GM12872 (cell line): ENCODE results near the gene ADARB1.

Experiments used
- TF ChIP-seq, protein P1 (sequence below): IDR thresholded peaks from 3 replicates; pipeline ENCODE4 v1.5.1; 2011; ENCODE audit warnings: low read depth, mild to moderate bottlenecking, low read length, moderate library complexity; ENCODE audit not compliant: insufficient read depth

Gene ADARB1

DNA sequence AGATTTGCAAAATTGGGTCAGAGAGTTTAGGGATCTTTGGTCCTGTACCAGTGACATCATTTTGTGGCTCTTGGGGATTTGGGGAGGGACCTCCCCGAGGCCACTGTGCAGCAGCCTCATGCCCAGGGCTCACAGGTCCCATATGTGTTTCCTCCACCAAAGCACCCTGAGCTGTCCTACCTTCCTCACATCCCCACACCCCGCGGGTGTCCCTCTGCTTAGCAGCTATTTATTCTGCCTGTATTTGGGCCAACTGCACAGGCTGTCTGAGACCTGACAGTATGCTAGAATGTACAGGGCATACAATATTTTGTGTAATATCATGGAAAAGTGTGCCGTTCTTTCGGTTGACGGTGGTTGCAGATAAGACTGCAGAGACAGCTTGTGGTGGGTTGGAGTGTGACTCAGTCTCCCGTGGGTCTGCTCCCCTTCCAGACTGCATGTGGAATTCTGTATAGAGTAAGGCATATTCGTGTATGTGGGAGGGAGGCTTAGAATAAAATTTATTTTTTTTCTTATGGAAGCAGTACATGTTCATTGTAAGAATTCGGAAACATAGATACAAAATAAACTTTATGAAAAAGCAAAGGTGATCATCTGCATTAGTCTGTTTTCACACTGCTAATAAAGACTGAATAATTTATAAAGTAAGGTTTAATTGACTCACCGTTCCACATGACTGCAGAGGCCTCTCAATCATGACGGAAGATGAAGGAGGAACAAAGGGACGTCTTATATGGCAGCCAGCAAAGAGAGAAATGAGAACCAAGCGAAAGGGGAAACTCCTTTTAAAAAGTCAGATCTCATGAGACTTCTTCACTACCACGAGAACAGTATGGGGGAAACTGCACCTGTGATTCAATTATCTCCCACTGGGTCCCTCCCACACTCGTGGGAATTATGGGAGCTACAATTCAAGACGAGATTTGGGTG lies 84.4 kb downstream of the ADARB1 start:
- TF ChIP-seq, protein P1, sequence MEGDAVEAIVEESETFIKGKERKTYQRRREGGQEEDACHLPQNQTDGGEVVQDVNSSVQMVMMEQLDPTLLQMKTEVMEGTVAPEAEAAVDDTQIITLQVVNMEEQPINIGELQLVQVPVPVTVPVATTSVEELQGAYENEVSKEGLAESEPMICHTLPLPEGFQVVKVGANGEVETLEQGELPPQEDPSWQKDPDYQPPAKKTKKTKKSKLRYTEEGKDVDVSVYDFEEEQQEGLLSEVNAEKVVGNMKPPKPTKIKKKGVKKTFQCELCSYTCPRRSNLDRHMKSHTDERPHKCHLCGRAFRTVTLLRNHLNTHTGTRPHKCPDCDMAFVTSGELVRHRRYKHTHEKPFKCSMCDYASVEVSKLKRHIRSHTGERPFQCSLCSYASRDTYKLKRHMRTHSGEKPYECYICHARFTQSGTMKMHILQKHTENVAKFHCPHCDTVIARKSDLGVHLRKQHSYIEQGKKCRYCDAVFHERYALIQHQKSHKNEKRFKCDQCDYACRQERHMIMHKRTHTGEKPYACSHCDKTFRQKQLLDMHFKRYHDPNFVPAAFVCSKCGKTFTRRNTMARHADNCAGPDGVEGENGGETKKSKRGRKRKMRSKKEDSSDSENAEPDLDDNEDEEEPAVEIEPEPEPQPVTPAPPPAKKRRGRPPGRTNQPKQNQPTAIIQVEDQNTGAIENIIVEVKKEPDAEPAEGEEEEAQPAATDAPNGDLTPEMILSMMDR, result no peak

DNA sequence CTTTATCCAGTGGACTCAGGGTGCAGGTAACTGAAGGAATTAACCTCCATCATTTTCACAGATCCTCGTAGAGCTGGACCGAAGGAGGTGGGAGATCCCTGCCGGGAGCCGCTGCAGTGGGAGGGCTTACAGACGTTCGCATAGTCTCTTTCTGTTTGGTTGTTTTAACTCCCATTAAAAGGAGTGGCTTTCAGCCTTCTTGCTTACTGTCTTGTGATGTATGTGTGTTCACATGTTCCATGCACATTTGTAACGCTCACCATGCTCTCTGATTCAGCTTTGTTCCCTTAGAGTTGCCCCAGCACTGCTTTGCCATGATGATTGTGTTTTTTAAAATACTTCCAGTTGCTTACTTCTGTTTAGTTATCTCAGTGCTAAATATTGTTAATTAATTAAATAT lies 85.8 kb downstream of the ADARB1 start:
- TF ChIP-seq, protein P1, result no peak

DNA sequence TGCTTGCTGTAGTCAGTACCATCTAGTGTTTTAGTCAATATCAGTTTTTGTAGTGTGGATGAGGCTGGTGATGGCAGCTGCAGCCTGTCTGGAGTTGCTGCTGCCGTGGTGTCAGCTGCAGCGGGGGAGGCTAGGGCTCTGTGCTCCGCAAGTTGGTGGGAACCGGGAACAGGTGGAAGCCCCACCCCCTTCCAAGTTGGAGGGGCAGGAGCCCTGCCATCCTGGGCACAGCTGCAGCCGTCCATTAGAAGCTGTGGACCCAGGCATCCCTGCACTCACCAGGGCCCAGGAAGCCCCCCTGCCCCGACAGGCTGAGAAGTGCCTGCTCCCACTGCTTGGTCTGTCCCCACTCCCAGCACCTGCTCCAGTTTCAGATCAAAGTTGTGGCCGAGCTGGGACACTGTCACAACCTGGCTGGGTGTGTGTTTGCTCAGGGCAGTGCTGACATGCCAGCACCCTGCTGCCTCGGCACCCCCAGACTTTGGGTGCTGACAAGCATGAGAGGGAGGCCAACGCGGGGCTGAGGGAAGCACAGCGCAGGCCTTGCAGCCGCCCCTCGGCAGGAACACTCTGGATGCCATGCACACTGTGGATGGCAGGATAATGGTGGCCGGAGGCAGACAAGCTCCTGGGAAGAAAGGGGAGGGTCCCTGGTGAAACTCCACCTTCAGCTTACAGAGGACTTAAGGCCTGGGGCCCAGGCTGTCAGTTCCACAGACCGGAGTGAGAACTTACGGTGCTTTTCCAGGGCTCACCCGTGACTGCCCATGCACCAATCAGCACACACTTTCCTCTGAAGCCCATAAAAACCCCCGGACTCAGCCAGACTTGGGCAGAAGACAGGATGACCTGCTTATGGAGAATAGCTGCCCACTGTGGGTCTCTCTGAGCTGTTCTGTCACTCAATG lies 86.9 kb downstream of the ADARB1 start:
- TF ChIP-seq, protein P1, result no peak

DNA sequence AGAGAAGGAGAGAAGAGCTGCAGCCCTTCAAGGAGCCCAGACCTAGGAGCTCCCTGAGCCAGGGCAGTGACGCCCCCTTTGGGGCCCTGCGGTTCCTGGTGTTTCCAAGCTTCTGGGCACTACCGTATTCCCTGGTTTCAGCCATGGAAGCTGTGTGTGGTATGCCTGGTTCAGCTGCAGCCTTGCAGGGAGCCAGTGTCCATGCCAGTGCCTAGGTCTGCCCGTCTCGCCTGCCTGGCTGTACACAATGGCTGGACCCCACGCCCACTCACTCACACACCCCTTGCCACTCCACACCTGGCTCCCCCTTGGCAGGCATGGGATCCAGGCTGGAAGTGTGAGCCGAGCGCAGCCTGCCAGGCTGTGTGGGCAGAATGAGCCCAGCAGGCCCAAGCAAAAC lies 87.7 kb downstream of the ADARB1 start:
- TF ChIP-seq, protein P1, result no peak

DNA sequence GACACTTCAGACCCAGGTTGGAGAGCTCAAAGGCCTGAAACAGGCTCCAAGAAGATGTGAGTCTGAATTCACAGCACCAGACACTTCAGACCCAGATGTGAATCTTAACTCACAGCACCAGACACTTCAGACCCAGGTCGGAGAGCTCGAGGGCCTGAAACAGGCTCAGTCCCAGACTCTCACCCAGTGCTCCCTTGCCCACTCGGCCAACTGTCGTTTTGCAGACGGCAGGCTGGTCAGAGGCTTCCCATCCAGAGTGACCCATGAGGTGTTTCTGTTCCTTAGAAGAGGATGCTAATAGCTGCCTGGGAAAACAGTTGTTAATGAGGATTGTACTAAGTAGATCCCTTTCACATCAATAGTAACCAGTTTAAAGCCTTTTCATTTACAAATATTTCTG lies 88.4 kb downstream of the ADARB1 start:
- TF ChIP-seq, protein P1, result no peak

DNA sequence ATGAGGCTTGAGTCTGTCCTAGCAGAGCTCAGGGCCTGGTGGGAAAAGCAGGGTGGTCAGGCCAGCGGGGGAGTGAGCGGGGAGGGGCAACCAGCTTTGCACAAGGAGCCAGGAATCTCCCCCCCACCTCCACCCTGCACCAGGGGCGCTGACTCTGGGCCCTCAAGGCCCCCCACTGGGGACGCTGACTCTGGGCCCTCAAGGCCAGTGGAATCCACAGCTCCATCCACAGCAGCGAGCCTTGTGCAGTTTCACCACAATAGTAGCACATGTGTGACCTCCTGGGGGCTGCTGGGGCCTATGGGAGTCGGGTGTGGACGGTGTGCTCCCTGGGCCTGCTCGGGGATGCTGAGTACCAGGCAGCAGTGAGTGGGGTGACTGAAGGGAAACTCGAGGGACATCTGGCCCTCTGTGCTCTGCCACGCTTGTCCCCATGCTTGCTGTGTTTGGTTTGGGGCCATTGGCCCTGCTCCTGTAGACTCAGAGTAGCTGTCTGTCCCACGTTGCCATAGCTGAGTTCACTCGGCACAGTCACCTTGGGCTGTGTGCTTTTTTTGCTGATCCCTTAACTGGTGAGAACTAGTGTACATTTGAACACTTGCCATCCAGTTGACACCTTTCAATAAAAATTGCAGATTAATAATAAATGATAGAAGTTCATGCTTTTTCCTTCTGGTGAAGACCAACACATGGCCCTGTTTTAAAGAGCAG lies 89.2 kb downstream of the ADARB1 start:
- TF ChIP-seq, protein P1, result no peak

DNA sequence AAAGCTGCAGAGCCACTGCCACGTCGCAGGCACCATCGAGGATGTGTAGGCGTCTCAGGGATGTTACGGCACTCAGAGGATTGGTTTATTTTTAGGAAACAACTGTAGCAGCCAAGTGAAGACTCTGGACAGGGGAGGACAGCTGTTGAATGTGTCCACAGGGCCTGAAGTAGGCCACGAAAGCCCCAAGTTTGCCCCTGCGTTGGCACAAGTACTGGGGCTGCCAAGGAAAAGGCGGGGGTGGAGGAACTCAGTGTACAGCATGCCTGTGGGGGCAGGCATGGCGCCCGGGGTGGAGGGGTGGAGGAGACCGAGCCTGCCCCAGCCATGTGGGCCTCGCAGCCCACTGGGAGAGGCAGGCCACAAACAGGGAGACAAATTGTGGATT lies 89.7 kb downstream of the ADARB1 start:
- TF ChIP-seq, protein P1, result no peak
